ENCODE data around the gene QARS1.

Gene QARS1

DNA sequence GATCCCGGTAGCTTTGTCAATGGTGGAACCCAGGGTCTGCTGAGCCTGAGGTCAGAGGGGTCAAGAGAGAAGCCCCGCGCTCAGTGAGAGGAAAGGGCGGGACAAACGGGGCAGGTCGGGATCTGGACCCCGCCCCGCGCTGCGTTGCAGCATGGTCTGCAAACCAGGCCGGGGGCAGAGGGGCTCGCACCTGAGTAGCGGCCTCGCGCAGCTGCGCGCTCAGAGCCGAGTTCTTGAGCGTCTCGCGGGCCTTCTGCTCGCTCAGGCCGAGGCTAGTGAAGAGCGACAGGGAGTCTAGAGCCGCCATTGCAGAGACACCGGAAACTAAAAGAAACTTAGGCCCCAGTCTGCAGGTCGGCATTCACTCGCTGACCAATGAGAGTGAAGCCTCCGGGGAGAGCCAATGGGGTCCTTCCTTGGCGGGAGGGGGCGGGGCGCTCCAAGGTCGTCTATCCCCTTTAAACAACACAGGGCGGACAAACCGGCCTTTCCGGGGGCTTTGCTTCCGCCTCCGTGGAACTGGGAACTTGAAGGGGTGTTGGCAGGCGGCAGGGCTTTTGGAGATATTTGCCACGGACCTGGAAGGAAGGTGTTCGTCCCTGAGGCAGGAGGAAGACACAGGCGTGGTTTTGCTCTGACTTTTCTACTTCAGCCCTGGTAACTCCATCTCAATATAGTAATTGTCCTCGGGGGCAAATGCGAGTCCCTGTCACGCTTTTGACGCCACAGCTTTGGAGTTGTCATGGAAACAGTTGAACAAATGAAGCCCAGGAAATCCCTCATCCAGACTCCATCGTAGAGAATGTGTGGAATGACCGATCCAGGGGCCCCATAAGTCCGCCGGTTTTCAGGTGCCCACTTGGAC, at the start of gene QARS1:
Gene QARS1 (minus strand): TSS at position 331 of the 865 bp plus-strand sequence. CDS start 24 bp downstream, at position 307.
- DNase-seq (ENCODE audit: low spot score): peak; percentile 95

DNA sequence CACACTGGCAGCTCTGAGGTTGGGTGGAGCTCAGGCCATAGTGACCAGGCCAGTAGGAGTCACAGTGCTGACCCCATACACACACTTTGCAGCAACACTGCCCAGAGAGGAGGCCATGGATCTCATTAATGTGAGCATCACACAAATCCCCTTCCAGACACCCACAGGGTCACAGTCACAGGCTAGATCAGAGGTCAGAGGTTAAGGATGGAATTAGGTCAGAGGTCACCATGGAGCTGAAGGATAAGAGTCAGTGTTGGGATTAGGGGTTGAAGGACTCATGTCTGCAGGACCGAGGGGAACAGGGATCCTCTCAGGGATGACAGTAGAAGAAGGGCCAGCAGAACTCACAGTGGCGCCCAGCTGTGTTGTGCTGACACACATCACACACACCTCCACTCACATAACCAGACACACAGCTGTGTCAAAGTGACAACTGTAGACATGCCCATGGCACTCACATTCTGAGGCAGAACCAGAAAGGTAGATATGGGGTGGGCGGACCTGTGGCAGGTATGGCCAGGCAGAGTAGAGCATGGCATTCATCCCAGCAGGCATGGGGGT, 48.9 kb upstream of the QARS1 start:
- DNase-seq (ENCODE audit: low spot score): no peak

DNA sequence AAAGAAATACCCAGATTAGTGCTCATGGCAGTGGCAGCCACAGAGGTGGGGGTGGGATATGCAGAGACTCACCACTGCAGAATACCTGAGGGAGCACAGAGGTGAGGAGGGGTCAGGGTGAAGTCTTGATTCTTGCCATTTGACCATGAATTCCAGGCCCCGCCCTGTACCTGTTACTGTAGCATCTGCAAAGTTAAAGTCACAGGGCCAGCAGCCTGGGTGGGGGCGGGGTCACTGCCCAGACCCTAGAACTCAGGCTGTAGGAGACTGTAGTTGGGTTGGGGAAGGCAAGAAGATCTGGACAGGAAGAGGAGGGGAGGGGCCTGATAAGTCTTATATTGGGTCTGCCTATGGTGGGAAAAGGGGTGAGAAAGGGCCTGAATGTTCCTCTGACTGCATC, 47.1 kb upstream of the QARS1 start:
- no peak for DNase-seq (ENCODE audit: low spot score)

DNA sequence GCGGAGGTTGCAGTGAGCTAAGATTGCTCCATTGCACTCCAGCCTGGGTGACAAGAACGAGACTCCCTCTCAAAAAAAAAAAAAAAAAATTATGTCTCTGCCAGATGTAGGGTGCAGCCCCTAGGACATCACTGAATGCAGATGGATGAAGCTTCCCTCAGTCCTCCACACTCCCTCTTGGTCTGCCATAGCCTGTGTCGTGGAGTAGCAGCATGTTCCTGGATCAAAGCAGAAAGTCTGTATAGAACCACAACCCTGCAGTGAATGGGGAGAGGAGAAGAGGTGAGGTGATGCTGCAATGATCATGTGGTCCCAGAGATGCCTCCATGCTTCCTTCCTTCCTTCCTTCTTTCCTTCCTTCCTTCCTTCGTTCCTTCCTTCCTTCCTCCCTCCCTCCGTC, 43.6 kb upstream of the QARS1 start:
- DNase-seq (ENCODE audit: low spot score): no peak

DNA sequence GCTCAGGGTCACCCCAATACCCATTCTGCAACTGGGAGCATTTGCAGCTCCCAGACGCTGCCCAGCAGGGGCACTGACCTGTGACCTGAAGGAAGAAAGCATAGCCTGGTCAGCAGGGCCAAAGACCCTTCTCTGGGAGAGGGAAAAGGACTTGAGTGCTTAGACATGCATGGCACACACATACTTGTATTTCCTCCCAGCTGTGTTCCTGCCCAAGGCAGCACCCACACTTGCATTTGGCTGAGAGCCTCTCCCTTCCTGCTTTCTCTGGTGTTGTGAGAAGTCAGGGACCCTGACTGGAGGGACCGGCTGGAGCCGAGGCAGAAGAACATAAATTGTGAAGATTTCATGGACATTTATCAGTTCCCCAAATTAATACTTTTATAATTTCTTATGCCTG, 35.5 kb upstream of the QARS1 start:
- no peak for DNase-seq (ENCODE audit: low spot score)

DNA sequence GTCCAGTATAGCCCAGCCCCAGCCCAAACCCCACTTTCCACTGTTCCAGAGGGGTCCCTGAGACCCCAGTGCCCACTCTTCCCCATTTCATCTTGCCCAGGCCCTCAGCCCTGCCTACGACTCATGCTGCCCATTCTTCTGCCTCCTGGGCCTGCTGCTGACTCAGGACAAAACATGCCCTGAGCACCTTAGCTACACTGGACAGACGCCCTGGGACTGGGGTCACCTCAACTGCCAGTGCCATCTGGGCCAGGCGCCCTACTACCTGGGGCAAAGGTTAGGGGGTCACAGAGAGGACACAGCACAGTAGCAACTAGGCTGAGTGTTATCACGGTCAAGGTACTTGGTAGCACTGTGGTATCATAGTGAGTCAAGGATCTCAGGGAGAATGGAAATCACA, 30.9 kb upstream of the QARS1 start:
- DNase-seq (ENCODE audit: low spot score): no peak

DNA sequence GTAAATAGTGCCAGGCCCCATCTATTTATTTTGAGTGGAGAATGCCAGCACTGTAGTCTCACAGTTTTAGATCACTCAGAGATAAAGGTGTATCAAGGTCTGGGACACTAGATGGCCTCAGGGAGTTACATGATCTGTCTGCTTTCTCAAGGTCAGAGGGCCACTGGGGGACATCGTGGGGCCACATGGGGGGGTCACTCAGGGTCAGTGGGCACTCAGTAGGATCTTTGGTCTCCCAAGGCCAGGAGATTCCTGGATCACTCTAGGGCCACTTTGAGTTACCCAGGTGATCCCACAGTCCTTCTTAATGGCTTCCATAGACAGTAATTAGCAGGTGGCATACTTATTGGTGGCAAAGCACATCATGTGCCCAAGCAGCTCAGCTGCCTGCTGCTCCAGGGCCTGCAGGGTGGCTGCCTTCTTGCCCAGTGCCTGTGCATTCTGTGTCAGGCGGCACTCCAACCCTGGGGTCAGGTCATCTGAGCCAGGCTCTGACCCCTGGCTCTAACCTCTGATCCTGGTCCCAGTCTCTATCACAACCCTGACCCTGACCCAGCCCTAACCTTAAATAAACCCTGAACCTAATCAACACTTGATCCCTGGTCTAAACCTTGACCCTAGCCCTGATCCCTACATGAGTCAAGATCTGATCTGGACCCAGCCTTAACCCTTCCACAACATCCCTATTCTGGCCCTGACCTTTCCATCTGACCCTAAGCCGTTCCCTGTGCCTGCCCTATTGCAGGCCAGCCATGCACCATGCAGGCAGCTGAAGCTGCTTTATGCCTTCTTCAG, 30.1 kb upstream of the QARS1 start:
- DNase-seq (ENCODE audit: low spot score): no peak

DNA sequence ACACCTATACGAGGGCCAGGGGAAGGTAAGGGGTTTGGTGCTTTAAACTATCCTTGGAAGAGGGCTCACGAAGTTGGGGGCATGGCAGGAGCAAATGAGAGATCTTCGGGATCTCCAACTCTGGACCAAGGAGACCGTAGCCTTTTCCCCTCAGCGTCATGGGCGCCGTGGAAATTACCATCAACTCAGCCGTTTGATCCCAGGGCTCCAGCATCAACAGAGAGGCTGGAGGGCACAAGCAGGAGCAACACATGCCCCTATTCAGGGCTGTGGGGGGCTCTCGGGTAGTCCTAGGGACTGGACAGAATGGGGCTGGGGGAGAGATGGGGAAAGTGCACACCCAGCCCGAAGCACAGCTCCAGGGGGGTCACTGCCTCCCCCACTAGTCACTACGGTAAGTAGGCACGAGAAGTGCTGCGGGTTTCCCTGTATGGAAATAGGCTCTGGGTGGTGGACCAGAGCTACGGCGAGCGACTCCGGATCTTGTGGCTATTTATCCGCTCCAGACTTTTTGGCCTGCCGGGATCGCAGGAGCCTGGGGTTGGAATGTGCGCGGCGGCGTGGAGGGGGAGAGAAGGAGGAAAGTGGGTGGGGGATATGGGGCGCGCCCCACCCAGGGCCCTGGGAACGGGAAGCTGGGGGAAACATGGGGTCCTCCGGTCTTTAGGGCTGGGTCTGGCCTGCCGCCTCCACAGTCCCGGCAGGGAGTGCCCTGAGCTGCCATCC, 28.8 kb upstream of the QARS1 start:
- DNase-seq (ENCODE audit: low spot score): peak; percentile 71

DNA sequence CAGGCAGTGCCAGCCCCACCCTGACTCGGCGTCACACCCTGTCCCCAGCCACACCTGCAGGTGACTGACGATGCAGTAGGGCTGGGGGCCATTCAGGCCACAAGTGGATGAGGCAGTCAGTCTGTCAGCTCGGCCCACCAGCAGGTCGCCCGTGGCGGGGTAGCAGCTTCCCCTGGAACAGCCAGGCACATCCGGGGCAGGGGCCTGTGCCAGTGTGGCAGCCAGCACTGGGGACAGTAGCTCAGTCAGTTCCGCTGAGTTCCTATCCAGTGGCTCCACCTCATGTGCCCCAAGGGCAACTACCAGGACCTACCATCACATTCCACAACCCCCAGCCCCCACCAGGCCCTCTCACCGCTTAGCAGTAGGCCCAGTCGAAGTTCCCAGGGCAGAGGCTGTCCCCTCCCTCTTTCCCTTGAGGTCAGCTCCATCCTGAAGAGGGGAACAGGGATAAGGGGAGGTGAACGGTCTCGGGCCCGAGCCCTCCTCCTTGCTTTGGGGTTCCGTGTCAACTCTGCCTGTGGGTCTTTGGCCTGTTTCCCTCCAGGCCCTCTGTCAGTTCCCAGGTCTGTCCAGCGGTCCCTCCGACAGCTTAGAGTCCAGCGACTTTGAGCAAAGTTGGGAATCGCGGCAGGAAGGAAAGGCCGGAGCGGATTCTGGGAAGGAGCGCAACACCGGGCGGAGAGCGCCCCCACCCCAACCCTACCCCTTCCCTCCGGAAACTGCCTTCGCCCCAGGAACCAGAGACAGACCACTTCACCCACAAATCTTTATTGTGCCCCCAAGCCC, 28.1 kb upstream of the QARS1 start, which contains the start of gene LAMB2:
Gene LAMB2 (minus strand): TSS at position 614 of the 789 bp plus-strand sequence. CDS start 183 bp downstream, at position 431.
- peak; percentile 58 for DNase-seq (ENCODE audit: low spot score)

DNA sequence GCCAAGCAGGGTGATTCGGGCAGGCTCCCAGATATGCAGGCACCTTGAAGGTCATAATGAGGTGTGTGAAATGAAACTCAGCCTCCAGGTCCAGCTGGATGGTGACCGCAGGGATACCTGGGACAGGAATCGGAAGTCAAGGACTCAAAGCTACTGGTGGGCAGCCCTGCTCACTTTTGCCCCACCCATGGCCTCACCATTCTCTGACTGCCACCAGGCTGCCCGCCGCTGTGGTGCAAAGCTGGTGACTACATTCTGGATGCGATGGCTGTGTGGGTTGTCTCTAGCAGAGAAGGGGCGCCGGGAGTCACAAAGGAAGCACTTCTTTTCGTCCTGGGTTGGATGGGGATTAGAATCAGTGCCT, 27.5 kb upstream of the QARS1 start:
- no peak for DNase-seq (ENCODE audit: low spot score)

DNA sequence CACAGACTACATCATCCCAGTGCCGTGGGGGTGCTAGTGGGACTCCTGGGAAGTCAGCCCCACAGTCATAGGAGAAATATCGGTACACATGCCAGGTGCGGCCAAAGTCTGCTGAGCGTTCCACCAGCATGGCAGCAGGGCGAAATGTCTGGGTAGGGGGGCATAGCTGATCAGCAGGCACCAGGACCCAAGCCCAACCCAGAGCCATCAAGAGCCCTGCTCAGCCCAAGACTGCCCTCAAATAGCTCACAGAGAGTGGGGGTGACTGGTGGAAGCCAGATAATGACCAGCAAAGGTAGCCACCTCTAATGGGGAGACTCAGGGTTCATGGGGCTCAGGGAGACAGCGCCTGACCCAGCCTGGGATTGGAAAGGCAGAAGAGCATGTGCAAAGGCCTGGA, 27.0 kb upstream of the QARS1 start:
- no peak for DNase-seq (ENCODE audit: low spot score)

DNA sequence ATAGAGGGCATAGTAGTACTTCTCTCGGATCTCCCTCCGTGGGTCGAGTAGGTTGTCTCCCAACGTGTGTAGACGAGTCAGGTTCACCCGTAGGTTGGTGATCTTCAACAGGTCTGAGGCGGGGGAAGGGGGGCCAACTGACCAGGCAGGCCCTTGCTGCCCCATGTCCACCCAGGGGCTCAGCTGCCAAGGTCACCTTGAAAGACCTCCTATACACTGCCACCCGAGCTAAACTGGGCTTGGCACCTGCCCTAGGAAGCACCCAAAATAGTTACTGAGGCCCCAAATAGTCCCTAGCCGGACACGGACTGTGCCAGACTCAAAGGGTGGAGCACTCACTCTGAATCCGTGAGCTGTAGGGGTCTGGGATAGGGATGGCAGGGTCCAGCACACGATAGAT, 26.5 kb upstream of the QARS1 start:
- no peak for DNase-seq (ENCODE audit: low spot score)

DNA sequence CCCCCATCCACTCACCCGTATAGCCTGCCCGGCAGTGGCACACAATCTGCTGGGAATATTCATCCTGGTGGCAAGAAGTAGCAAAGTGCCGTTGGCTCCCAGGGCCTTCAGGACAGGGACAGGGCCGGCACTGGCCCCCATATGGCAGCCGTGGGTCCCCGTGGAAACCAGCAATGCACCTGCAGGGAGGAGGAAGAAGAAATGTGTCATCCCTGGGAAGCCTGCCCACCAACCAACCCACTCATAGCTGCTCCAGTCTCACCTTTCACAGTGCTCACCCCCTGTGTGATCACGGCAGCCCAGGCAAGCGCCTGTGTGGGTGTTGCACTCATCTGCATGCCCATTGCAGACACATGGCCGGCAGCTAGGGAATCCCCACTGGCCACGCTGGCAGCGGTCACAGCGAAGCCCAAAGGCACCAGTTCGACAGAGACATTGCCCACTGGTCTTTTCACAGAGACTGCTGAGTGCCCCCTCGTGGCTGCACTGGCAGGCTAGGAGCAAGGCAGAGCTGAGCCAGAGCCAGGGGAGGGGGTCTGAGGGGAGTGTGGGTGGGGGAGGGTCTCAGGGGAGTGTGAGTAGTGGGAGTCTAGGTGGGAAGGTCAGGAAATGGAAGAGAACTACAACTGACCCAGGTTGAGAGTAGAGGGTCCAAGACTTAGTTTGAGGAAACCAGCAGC, 20.6 kb upstream of the QARS1 start:
- DNase-seq (ENCODE audit: low spot score): peak; percentile 52

DNA sequence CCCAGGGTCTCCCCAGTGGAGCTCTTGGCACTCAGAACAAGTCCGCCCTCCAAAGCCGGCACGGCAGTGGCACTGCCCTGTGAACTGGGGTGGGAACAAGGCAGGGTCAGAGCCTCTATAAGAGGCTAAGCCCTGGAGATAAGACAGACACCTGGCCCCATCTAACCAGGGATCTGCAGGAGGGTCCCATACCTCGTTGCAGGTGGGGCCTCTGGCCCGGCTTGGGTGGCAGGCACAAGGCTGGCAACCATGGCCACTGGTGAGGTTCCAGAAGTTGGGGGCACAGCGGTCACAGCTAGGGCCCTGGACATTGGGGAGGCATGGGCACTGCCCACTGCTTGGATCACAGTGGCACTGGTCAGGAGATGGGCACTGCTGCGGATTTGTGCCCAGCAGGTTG, 19.6 kb upstream of the QARS1 start:
- DNase-seq (ENCODE audit: low spot score): no peak

DNA sequence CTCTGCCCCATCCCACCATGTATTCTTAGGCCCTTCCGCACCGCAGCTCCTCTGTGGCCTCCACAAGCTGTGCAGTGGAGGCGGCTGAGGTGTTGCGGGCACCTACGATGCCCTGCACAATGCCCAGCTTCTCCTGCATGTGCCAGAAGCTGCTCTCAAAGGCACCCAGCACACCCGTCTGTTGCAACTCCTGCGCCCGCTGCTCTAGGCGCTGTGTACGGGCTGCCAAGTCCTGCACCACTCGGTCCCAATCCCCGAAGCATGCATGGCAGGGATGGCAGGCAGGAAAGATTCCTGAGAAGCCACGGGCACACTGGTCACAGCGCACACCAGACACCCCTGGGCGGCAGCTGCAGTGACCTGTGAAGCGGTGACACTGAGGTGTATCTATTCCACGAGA, 19.1 kb upstream of the QARS1 start:
- DNase-seq (ENCODE audit: low spot score): no peak

DNA sequence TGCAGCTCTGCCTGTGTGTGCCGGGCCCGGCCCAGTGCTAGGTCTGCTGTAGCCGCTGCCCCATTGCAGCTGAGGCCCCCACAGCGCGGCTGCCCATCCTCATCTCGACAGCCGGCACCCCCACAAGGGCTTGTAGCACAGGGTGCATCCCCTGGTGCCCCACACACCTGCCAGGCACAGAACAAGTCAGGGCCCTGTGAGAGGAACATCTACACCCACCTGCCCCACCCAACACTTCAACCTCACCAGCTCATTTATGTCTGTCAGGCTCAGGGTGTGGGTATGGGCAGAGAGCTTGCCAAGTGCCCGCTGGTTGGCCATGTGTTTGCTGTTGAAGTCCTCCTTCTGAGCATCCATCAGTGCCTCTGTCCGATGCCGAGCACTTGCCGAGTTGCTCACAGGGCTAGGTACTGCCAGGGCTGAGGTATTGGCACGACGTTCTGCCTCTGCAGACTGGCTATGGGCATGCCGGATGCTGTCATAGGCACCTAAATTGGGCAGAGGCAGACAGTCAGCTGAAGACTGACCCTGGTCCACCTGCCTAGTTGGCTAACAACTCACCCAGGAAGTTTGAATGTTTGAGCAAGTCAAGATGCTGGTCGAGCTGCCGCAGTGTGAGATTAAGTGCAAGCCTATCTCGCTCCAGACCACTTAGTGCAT, 18.5 kb upstream of the QARS1 start:
- DNase-seq (ENCODE audit: low spot score): no peak

DNA sequence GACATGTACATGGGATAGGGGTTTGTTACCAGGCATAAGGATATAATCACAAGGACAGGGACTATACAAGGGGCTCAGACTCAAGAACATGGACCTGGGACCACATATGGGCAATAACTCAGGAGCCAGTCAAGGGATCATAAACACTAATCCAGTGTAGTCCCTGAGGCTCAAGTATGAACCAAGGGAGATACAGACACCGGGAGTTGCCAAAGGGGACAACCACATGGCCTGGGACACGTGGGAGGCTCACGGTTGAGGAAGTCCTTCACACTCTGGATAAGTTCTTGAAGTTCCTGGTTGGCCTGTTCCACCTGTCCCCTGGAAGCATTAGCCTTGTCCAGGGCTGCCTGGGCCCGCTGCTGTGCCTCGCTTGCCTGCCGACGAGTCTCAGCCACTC, 17.9 kb upstream of the QARS1 start:
- DNase-seq (ENCODE audit: low spot score): no peak

DNA sequence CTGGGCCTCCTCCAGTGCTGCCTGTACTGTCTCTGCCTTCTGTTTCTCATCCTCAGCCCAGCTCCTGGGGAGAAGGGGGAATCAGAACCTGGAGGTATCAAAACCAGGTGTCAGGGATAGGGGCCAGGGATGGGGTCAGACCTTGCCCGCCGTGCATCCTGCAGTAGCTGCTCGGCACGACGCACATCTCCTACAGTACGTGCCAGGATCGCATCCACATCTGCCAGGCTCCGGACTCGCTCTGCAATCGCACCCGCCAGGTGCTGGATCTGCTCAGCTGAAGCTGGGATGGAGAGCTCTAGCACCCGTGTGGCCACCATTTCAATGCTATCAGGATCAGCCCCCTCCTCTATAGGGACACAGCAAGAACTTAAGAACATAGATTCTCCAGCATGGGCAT, 17.5 kb upstream of the QARS1 start:
- DNase-seq (ENCODE audit: low spot score): no peak

DNA sequence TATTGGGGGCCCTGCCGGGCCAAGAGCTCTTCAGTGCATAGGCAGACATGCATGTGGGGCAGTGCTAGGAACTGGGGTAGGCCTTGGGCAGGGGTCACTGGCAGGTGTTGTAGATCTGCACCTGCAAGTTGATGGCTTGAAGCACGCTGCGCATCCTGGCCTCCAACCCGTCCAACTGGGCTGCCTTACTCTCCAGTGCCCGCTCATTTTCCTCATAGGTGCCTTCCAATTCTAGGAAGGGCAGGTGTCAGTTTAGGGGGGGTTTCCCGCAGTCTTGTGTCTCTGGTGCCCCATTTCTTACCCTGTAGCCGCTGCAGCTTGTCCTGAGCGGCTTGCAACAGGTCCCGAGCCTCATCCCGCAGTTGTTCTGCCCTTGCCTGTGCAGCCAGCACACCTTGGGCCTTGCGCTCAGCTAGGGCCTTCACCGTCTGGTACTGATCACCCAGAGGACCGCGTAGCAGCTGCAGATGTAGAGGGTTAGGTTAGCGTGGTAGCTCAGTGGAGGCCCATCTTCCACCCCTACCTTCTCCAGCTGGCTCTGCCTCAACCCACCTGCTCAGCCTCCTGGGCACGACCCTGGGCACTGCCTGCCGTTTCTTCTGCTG, 16.7 kb upstream of the QARS1 start:
- no peak for DNase-seq (ENCODE audit: low spot score)

Measured in putamen (tissue), 1 donor.